ENCODE measurements around the gene KRT1. TPM values are rescaled to one million over a fixed set of nuclear protein-coding genes. Genes with fewer than 3 reads are reported as not detected.
A peak's percentile ranks its signal among the peaks of the same experiment; 100 is the strongest.
"Not testable (repeated sequence)": the region's sequence is repeated elsewhere in the genome, so short reads cannot be mapped to it uniquely, and the experiment has no call there.

KRT1 gene
- total RNA-seq, 2 experiments from 2014 or later, result not detected

GRCh38 chr12:52713960-52714886 lies 34.0 kb upstream of the KRT1 start:
- Histone ChIP-seq H3K27ac (ENCODE audit: low read depth, low read length, poor library complexity, severe bottlenecking) (no peak overlapping the region), H2AFZ (ENCODE audit: low read length) (no peak overlapping the region), H3K4me1 (ENCODE audit: insufficient read depth, low read length, poor library complexity, severe bottlenecking) (no peaks in the 10 kb centered on the region), H3K4me3 (ENCODE audit: low read depth, low read length, poor library complexity, severe bottlenecking) (no peak overlapping the region), H3K4me2 (ENCODE audit: low read length) (no peak overlapping the region), H3K79me2 (ENCODE audit: insufficient read depth, low read depth, low read length) (no peaks in the 10 kb centered on the region), H4K20me1 (ENCODE audit: insufficient read depth, low read length) (no peaks in the 10 kb centered on the region), H3K9me2 (ENCODE audit: insufficient read depth, low read length) (no peaks in the 10 kb centered on the region), H3K9me3 (ENCODE audit: low read length) (no peaks in the 10 kb centered on the region), H3K36me3 (ENCODE audit: insufficient read depth, low read length) (no peaks in the 10 kb centered on the region)
- no peak for DNase-seq (ENCODE audit: low spot score)
- ChIA-PET POLR2A (no interaction called here), CTCF (ENCODE audit: unreplicated experiment) (no interaction called here)
- TF ChIP-seq EZH2phosphoT487 (IDR thresholded peaks at IDR 0.05; ENCODE audit: borderline replicate concordance, low read depth, low read length) (no peak), CTCF (conservative IDR thresholded peaks at IDR 0.05; ENCODE audit: low read length) (no peak)
- intact Hi-C loops (cut with micrococcal nuclease; ENCODE audit: unreplicated experiment), result no loop called here
- BruUV-seq (replicated peaks), result no TSS peak

GRCh38 chr12:52712122-52712521 lies 31.9 kb upstream of the KRT1 start:
- H3K79me2 ChIP-seq (ENCODE audit: insufficient read depth, low read depth, low read length); intact Hi-C loops (cut with micrococcal nuclease; ENCODE audit: unreplicated experiment); H3K27ac ChIP-seq (ENCODE audit: low read depth, low read length, poor library complexity, severe bottlenecking); H2AFZ ChIP-seq (ENCODE audit: low read length); H3K36me3 ChIP-seq (ENCODE audit: insufficient read depth, low read length); H3K9me2 ChIP-seq (ENCODE audit: insufficient read depth, low read length); BruUV-seq (replicated peaks); H3K4me1 ChIP-seq (ENCODE audit: insufficient read depth, low read length, poor library complexity, severe bottlenecking); H3K9me3 ChIP-seq (ENCODE audit: low read length); CTCF ChIA-PET (ENCODE audit: unreplicated experiment); H3K4me2 ChIP-seq (ENCODE audit: low read length); H3K4me3 ChIP-seq (ENCODE audit: low read depth, low read length, poor library complexity, severe bottlenecking); DNase-seq (ENCODE audit: low spot score); H4K20me1 ChIP-seq (ENCODE audit: insufficient read depth, low read length): not testable (repeated sequence)
- POLR2A ChIA-PET, result interaction anchor here (0.7 kb wide), 1 partner anchor 205 kb away, joined by 10 read pairs; no protein-coding TSS in a partner anchor

- H3K36me3 ChIP-seq (ENCODE audit: insufficient read depth, low read length), result no peaks in the 10 kb centered on the region
- CTCF ChIA-PET (ENCODE audit: unreplicated experiment), result no interaction called here
Measured at GRCh38 chr12:52710730-52711129, 30.5 kb upstream of the KRT1 start.

More at GRCh38 chr12:52710730-52711129, 30.5 kb upstream of the KRT1 start:
- Histone ChIP-seq H3K9me3 (ENCODE audit: low read length) (no peaks in the 10 kb centered on the region), H3K79me2 (ENCODE audit: insufficient read depth, low read depth, low read length) (no peaks in the 10 kb centered on the region), H2AFZ (ENCODE audit: low read length) (no peak overlapping the region), H3K9me2 (ENCODE audit: insufficient read depth, low read length) (no peaks in the 10 kb centered on the region), H3K4me1 (ENCODE audit: insufficient read depth, low read length, poor library complexity, severe bottlenecking) (no peaks in the 10 kb centered on the region), H4K20me1 (ENCODE audit: insufficient read depth, low read length) (no peaks in the 10 kb centered on the region), H3K27ac (ENCODE audit: low read depth, low read length, poor library complexity, severe bottlenecking) (no peak overlapping the region), H3K4me2 (ENCODE audit: low read length) (no peak overlapping the region), H3K4me3 (ENCODE audit: low read depth, low read length, poor library complexity, severe bottlenecking) (no peak overlapping the region)
- POLR2A ChIA-PET, result interaction anchor here (0.6 kb wide), 1 partner anchor 134 kb away, joined by 5 read pairs; no protein-coding TSS in a partner anchor
- peak; percentile 28 for DNase-seq (ENCODE audit: low spot score)
- TF ChIP-seq CTCF (conservative IDR thresholded peaks at IDR 0.05; ENCODE audit: low read length) (no peak), EZH2phosphoT487 (IDR thresholded peaks at IDR 0.05; ENCODE audit: borderline replicate concordance, low read depth, low read length) (no peak)
- BruUV-seq (replicated peaks), result no TSS peak
- intact Hi-C loops (cut with micrococcal nuclease; ENCODE audit: unreplicated experiment), result no loop called here

All from OCI-LY7 (cell line).